HUDEP-2 (cell line): ENCODE results near the gene ANKS1A.

Source experiments
- DNase-seq, 76 experiments: peaks; one replicate each; lab custom pipeline; 2025; ENCODE audit not compliant: unreplicated experiment in 76 of 76; lab: John Stamatoyannopoulos, UW

ANKS1A gene

DNA sequence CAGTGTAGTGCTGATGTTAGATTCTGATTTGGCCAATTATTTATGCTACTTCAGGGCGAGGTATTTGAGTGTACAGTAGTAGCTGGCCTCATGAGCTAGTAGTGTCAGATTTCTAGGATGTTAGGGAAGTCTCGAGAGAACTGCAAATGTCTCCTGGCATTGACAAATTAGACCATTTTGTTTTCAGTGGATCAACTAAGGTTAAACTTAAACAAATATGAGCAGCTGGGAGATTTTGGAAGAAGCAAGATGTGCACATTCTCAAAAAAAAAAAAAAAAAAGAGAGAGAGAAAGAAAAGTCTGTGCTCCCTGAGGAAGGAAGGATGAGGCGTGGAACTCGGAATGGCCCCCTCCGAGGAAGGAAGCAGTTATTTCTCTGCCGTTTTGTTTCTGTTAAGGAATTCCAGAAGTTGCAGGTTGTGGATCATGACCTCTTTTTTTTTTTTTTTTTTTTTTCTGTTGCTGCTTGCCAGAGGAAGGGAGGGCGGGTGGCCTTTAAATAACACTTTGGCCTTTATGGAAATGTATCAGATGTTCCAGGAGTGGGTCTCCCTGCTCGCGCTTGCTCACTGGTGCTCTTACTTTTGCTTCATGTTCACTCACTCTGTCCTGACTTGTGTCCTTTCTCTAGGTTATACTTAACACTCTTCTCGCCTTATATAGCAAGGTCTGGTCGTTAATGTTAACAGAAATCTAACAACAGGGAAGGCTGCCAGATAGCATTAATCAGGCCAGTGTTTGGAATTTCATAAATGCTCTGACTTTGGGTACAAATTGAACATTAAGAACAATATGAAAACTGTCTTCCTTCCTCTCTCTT, 127.7 kb downstream of the ANKS1A start:
- no peak for DNase-seq

DNA sequence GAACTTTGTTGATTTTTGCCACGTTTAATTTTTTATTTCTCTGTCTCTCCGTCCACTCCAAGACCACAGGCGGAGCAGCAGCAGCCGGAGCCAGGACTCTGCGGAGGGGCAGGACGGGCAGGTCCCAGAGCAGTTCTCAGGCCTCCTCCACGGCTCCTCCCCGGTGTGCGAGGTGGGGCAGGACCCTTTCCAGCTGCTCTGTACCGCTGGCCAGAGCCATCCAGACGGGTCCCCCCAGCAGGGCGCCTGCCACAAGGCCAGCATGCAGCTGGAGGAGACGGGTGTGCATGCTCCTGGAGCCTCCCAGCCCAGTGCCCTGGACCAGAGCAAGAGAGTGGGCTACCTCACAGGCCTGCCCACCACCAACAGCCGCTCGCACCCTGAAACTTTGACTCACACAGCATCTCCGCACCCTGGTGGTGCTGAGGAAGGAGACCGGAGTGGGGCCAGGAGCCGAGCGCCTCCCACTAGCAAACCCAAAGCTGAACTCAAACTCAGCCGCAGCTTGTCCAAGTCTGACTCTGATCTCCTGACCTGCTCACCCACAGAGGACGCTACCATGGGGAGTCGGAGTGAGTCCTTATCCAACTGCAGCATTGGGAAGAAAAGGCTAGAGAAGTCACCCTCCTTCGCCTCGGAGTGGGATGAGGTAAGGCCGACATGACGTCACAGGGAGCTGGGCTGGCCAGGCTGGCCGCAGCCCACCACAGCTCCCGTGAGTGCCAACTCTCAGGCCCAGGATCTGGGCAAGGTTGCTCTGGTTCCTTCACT, 128.5 kb downstream of the ANKS1A start:
- DNase-seq = no peak

DNA sequence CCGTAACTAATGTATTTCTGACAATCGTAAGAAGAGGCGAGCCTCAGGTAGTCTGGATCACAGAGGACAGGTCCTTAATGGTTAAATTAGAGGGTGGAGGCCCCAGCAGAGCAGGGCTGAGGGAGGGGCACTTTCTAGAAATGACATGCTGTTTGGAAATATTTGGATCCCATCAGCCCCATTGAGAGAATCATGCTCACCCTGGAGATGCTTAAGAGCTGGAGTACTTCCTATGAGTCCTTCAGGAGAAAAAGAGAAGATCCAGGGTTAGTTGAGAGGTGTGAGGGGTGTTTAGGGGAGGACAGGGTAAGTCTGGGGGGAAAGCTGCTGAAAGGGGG, 129.1 kb downstream of the ANKS1A start:
- DNase-seq = no peak

DNA sequence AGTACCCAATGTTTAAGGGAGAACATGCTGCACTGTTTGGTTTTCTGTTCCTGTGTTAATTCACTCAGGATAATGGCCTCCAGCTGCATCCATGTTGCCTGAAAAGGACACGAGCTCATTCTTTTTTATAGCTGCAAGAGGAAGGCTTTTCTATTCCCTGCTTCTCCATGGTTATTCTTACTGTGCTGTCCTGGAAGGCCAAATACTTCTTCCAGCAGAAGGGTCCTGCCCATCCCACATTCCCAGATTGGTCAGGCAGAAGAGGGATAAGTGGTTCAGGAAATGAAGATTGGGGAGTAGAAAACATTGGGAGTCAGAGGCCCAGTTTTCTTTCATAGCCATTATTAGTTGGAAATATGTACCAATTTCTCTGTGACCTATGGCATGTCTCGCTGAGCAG, 129.7 kb downstream of the ANKS1A start:
- no peak for DNase-seq

DNA sequence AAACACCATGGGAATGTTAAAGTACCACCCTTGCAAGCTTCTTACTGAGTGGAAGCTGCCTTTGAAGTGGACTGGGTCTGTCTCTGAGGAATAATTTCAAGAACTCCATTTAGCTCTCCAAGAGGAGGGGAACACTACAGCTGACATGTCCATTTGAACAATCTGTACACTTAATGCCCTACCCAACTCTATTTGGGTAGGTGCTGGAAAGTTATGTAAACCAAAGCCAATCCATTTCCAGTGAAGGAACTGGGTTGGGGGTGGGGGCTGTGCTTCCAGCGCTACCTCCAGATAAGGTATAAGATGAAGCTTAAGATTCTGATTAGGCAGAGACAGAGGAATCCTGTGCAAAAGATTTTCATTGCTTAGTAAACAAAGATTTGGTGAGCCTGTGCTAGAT, 130.1 kb downstream of the ANKS1A start:
- DNase-seq = no peak

DNA sequence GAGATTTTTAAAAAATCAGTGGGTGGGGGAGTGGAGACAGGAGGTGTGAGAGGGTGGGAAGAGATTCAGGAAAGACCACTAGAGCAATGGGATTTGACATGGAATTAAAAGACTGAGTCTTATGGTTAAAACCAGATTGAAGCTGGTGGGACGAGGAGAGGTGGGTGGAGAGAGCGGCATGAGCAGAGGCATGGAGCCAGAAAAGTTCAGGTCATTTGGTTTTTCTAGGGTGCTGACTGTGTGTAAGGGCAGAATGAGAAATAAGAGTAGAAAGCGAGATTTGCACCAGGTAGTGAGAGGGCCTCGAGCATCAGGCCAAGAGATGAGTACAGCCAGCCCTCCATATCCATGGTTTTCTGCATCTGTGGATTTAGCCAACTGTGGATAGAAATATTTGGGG, 130.8 kb downstream of the ANKS1A start:
- no peak for DNase-seq

DNA sequence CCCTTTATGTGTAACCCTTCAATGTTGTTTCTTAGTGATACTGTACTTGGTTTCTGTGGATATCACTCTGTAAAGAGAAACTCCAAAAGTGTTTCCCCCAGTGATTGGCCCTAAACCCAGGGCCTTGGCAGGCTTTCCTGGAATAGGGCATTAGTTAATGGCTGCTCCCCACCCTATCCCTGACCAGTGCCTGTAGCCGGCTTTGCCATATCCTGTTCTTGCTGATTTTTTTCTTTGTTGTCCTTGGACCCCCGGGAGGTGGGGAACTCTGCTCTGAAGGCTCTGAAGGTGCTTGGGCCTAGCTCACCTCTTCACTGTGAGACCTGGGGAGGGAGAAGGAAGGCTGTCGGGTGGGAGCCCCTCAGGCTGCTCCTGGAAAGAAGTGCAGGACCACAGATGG, 131.9 kb downstream of the ANKS1A start:
- no peak for DNase-seq

DNA sequence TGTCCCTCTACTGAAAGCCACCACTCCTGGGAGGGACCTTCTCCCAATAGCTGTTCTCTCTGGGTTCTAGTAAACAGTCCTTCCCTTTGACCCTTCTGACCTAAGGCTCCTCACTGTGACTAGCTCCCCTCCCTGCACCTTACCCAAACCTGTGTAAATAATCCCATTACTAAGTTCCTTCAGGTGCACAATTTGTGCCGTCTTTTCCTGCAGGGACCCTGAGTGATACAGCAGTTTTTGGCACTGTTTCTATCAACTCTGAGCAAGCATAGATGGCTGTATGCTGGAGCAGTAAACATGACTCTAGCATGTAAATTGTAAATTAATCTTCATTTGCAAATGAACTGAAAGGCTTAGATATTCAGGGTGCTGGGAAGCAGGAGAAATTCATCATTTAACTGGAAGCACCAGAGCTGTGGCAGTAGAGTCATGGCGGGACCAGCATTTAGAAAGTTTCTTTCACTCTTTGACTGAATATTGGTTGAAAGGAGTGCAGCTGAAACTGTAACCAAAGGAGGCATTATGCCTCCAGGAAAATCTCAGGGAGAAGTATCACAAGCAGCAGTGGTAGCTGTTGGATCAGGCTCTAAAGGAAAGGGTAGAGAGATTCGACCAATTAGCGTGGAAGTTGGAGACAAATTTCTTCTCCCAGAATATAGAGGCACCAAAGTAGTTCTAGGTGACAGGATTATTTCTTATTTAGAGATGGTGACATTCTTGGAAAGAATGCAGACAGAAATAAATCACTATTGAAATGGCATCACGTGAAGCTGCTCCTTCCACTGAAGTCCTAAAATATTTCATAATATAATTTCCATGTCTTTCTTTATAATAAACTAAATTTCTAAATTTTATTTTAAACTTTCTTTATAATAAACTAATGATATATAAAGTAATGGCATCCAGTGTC, 134.3 kb downstream of the ANKS1A start:
- no peak for DNase-seq

DNA sequence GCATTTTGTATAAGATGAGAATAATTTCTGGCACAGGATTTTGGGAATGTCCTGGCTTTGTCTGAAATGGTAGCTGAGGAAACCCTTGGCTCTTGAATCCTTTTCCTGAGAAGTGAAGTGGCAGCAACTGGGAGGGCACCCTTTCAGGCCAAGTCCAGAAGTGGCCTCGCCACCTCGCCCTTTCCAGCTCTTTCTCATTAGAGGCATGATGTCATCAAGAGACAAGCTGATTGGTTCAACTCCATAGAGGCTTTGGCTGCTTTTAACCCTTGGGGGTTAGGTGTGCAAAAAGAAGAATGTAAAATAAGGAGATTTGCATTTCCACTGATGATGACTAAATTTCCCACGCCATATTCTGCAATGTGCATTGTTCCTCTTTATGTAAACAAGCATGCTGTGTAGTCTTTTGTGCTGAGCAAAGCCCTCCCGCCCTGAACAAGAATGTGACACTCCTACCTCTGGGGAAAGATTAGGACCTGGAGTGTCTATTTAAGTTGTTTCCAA, 135.5 kb downstream of the ANKS1A start:
- DNase-seq = peak in 67 of 76 experiments; percentile 21 to 82 (median 56)

DNA sequence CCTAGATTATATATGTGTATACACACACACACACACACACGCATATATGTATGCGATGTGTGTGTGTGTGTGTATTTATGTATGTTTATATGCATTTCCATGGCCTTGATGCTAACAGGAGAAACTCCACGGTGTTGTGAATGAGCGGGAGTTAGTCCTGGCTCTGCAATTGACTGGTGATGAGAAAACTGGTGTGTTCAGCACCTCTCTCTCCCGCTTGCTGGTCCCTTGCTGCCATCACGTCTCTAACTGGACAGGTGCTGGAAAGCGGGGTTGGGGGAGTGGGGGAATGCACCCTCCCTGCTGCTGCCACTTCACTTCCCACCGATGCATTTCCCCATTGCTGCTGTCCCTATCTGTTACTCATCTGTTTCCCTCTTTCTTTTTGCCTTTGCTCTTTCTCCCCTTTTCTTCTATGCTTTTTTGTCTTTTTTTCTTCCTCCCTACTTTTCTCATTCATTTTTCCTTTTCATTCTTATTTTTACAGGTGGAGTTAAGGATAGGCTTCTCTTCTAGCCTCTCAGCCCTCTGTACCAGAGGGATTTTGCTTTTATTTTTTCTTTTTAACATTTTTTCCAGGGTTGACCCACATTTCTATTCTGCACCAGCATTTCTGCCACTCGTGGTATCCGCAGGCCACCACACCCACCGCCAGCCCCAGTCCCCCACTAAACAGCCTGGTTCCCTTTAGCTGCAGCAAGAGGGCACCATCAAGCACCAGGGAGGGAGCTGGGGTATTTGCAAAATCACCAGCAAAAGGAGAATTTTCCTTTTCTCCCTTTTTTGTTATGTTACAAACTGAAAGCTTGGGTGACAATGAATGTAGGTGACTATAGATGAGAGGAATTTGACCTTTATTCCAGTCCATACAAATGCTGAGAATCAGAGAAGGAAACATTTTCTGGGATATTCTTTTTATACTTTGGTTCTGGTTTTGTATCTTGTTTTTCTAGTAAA, 136.5 kb downstream of the ANKS1A start:
- DNase-seq = peak in 13 of 76 experiments; percentile 3 to 29 (median 20)

DNA sequence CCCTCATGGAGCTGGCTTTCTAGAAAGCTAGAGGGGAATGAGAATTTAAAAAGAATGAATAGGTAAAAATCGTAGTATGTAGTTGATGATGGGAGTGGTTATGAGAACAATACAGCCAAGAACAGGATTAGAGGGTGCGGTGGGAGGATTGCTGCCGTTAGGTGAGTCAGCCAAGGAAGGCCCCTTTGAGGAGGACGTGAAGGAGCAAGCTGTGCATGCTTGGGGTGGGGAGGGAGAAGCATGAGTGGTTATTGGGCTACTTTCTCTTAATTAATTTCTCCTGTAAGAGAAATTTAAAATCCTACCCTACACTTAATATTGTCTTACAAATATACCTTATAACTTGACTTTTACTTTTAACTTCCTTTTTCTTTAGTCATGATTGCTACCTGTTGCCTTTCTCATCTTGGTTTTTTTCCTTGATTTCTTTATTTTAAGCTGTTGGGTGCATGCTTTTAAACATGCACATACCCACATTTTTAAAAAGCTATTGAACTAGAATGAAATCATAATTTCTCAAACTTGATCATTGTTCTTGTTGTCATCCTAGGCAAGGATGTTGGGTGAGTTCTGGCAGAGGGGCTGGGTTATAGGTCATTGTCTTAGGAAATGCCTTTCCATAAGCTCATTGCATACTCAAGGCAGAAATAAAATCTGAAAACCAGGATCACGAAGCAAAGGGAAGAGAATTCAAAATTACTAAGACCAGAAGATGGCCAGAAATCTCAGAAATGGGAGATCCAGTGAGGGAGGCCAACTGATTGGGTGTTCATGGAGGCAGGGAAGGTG, 137.6 kb downstream of the ANKS1A start:
- peak in 25 of 76 experiments; percentile 9 to 65 (median 25) for DNase-seq

DNA sequence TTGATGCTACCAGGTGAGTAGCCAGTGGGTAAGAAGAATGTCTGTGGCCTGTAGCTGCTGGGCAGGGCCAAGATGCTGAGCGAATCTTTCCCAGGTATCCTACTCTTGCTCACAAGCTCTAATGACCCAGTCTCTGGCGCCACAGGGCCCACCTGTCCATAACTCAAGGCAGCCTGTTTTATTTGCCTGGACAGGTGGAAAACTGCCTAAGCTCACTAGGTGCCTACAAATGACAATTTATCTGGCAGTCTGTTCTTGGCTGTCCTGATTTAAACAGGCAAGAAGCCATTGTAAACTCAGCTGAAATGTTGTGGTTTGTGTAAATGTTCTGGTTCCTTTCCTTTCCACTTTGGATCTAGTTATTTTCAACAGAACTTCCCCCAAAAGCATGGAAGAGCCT, 138.8 kb downstream of the ANKS1A start:
- no peak for DNase-seq

DNA sequence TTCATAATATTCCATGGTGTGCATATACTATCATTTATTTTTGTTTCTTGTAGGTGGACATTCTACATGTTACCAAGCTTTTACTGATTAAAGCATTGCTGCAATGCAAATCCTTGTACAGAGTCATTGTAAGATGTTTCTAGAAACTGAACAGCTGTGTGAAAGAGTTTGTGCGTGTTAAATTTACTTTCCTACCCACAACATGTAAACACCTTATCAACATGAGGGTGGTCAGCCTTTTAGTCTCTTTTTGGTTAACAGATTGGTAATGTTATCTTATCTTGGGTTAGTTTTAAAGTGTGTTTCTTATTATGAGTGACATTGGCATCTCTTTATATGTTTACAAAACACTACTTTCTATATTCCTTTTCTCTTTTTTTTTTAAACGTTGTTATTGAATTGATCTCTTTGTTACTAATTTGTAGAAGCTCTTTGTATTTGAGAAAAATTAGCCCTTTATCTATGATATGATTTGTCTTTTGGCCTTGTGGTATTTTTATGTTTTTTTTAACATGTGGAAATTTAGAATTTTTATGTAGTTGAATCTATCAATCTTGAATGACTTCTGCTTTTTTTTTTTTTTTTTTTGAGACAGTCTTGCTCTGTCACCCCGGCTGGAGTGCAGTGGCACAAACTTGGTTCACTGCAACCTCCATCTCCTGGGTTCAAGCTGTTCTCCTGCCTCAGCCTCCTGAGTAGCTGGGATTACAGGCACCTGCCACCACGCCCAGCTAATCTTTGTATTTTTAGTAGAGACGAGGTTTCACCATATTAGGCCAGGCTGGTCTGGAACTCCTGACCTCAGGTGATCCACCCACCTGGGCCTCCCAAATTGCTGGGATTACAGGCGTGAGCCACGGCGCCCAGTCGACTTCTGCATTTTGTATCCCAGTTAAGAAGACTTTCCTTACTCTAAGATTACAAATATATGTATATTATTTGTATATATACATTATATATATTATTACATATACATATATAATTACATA, 140.0 kb downstream of the ANKS1A start:
- DNase-seq = no peak

DNA sequence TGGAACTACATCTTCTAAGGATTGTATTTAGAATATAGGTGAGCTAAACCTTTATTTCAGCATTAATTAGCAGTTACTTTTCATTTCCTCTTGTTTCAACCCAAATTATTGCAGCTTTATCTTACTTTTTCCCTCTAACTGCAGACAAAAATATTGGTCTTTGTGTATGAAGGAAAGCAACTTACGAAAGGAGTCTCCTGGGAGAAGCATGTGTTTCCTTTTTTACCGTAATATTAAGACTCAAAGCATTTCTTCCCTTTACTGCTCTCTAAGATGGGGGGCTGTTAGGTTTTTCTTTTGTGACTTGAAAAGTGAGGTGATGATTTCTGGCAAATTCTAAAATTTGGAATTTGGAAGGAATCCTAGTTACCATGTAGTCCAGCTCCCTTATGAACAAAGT, 141.0 kb downstream of the ANKS1A start:
- no peak for DNase-seq

DNA sequence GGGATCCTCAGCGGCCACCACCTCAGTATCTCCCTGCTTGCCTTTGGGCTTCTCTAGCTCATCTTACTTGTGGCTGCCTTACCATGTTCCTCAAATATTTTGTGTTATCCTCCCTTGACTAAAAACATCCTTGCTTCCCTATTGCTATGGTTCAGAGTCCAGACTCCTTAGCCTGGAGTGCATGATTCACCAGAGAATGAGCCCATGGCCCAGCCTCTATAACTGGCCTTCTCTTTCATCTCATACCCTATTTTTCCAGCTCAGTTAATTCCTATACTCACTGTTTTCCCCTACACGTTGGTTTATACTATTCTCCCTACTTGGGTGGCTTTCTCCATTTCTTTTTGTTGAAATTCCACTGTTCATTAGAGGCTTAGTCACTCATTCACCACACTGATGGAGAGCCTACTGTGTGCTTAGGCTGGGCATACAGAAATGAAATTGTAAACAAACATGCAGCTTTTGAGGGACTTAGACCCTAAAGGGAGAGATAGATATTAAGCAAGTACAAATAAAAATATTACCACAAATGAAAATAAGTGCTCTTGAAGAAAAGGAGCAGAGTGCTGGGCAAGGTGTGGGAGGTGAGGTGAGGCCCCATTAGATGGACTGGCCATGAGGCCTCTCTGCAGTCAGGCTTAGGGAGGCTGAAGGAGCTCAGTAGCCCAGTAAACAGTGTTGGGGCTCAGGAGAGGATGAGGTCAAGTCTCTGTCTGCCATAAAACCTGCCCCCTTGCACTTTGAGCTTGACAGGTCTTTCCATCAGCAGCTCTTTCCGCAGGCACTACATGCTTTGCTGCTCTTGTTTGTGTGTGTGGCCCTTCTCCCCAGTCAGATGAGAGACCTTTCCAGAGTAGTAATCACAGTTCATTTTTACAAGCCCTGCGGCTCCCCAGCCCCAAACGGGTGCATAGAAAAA, 142.8 kb downstream of the ANKS1A start:
- DNase-seq = no peak

DNA sequence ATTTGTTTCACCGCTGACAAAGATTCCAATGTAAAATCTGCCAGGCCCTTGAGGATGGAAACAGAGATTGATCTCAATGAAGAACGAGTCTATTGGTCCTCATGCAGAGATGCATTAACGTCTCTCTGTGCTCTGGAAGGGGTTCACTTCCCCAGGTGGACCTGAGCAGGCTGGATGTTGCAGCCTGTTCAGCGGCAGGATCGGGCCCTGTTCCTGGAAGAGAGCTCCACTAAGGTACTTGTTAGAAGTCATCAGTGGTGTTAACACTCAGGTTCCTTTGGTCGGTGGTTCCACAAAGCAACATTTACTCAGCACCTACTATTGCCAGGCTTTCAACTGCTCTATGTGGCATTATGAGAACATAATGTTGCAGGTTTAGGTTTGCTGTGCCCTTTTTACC, 144.6 kb downstream of the ANKS1A start:
- no peak for DNase-seq
